ENCODE results near the gene MRGPRE. TPM values are rescaled to one million over a fixed set of nuclear protein-coding genes. Genes with fewer than 3 reads are reported as not detected.

Gene MRGPRE
- total and polyA plus RNA-seq, 2 donors (not counting 1 experiment from before 2014, with no cell fraction given) = not detected

- POLR2A ChIA-PET = no interaction called here
- WGBS (ENCODE audit: insufficient coverage) = 81% methylated on average over 7 of the region's 8 CpGs
- ATAC-seq (ENCODE audit: low read depth) = no peak
These were observed 24.6 kb downstream of the MRGPRE start for GRCh38 chr11:3207526-3208189.

GRCh38 chr11:3206922-3207204, 25.4 kb downstream of the MRGPRE start:
- Histone ChIP-seq H3K36me3 (replicated peaks in 1 of 2; ENCODE audit: control extremely low read depth in 1 of 2, control insufficient read depth in 1 of 2, extremely low read depth in 1 of 2, insufficient read depth in 2 of 2, low read length in 1 of 2) (no peaks in the 10 kb centered on the region), H3K4me3 (ENCODE audit: control extremely low read depth in 1 of 5, extremely low read depth in 1 of 5, insufficient read depth in 1 of 5, low read depth in 2 of 5, low read length in 4 of 5) (no peak overlapping the region), H2AFZ (ENCODE audit: insufficient read depth, low read depth, low read length, poor library complexity, severe bottlenecking) (no peak overlapping the region), H3K9me3 (ENCODE audit: control extremely low read depth in 1 of 3, control insufficient read depth in 2 of 3, insufficient read depth in 1 of 3, low read length in 2 of 3) (peaks cover 2 to 15% (median 3%) of the 10 kb centered on the region in 3 donors), H3K27me3 (replicated peaks in 1 of 4; ENCODE audit: control extremely low read depth in 1 of 4, control insufficient read depth in 3 of 4, insufficient read depth in 4 of 4, low read length in 3 of 4) (peaks cover 0 to 12% (median 4%) of the 10 kb centered on the region in 4 experiments), H3K27ac (ENCODE audit: low read length in 2 of 2) (no peak overlapping the region), H3K4me2 (replicated peaks; ENCODE audit: low read depth, low read length, poor library complexity, severe bottlenecking) (no peak overlapping the region), H3K4me1 (ENCODE audit: control insufficient read depth in 2 of 2, insufficient read depth in 2 of 2, low read length in 2 of 2) (no peaks in the 10 kb centered on the region), H3K79me2 (ENCODE audit: control insufficient read depth, insufficient read depth, low read length) (no peaks in the 10 kb centered on the region), H4K20me1 (ENCODE audit: control insufficient read depth, insufficient read depth, low read length, poor library complexity, severe bottlenecking) (no peaks in the 10 kb centered on the region), H3K9ac (ENCODE audit: low read length) (no peak overlapping the region)
- intact Hi-C loops (cut with micrococcal nuclease) = no loop called here
- TF ChIP-seq EZH2 (IDR thresholded peaks at IDR 0.05; ENCODE audit: borderline replicate concordance, insufficient read depth, low read depth, low read length, poor library complexity, severe bottlenecking) (no peak), CTCF (IDR thresholded peaks at IDR 0.05) (no peak)
- peaks cover 3% of the 10 kb centered on the region for H3K9me3 Mint-ChIP-seq (ENCODE audit: insufficient read depth)
- H3K4me3 Mint-ChIP-seq = no peak overlapping the region
- ChIA-PET POLR2A (no interaction called here), CTCF (no interaction called here)
- no peaks in the 10 kb centered on the region for H3K4me1 Mint-ChIP-seq
- 100% methylated on average over 1 of the region's 1 CpG for WGBS (ENCODE audit: insufficient coverage)
- no peak for ATAC-seq (ENCODE audit: low read depth)
- no peak overlapping the region for H3K27ac Mint-ChIP-seq
- peaks cover 10% of the 10 kb centered on the region for H3K27me3 Mint-ChIP-seq
- DNase-seq = no peak

More at GRCh38 chr11:3207526-3208189, 24.6 kb downstream of the MRGPRE start:
- peaks cover 0 to 8% (median 4%) of the 10 kb centered on the region in 4 experiments for H3K27me3 ChIP-seq (replicated peaks in 1 of 4; ENCODE audit: control extremely low read depth in 1 of 4, control insufficient read depth in 3 of 4, insufficient read depth in 4 of 4, low read length in 3 of 4)
- H3K9ac ChIP-seq (ENCODE audit: low read length) = no peak overlapping the region
- Mint-ChIP-seq H3K9me3 (ENCODE audit: insufficient read depth) (peaks cover 3% of the 10 kb centered on the region), H3K27me3 (peaks cover 9% of the 10 kb centered on the region), H3K4me3 (no peak overlapping the region), H3K27ac (no peak overlapping the region), H3K4me1 (no peaks in the 10 kb centered on the region)
- no peak for DNase-seq
- no peaks in the 10 kb centered on the region for H3K79me2 ChIP-seq (ENCODE audit: control insufficient read depth, insufficient read depth, low read length)
- H2AFZ ChIP-seq (ENCODE audit: insufficient read depth, low read depth, low read length, poor library complexity, severe bottlenecking) = no peak overlapping the region
- H3K27ac ChIP-seq (ENCODE audit: low read length in 2 of 2) = no peak overlapping the region
- TF ChIP-seq EZH2 (IDR thresholded peaks at IDR 0.05; ENCODE audit: borderline replicate concordance, insufficient read depth, low read depth, low read length, poor library complexity, severe bottlenecking) (no peak), CTCF (IDR thresholded peaks at IDR 0.05) (no peak)
- CTCF ChIA-PET = no interaction called here
- intact Hi-C loops (cut with micrococcal nuclease) = no loop called here
- H3K36me3 ChIP-seq (replicated peaks in 1 of 2; ENCODE audit: control extremely low read depth in 1 of 2, control insufficient read depth in 1 of 2, extremely low read depth in 1 of 2, insufficient read depth in 2 of 2, low read length in 1 of 2) = no peaks in the 10 kb centered on the region
- no peak overlapping the region for H3K4me2 ChIP-seq (replicated peaks; ENCODE audit: low read depth, low read length, poor library complexity, severe bottlenecking)
- peaks cover 2 to 15% (median 3%) of the 10 kb centered on the region in 3 donors for H3K9me3 ChIP-seq (ENCODE audit: control extremely low read depth in 1 of 3, control insufficient read depth in 2 of 3, insufficient read depth in 1 of 3, low read length in 2 of 3)
- H4K20me1 ChIP-seq (ENCODE audit: control insufficient read depth, insufficient read depth, low read length, poor library complexity, severe bottlenecking) = no peaks in the 10 kb centered on the region
- H3K4me1 ChIP-seq (ENCODE audit: control insufficient read depth in 2 of 2, insufficient read depth in 2 of 2, low read length in 2 of 2) = no peaks in the 10 kb centered on the region
- H3K4me3 ChIP-seq (ENCODE audit: control extremely low read depth in 1 of 5, extremely low read depth in 1 of 5, insufficient read depth in 1 of 5, low read depth in 2 of 5, low read length in 4 of 5) = no peak overlapping the region

Measured in B cell (primary cell).